H1 (cell line): ENCODE measurements around the gene GLS. TPM values are rescaled to one million over a fixed set of nuclear protein-coding genes. Genes with fewer than 3 reads are reported as not detected.

Source experiments
- ASH2L ChIP-seq: fragments of 200-600, 300-600 bp; sonication (generic); IDR thresholded peaks from one replicate; pipeline ENCODE4 v1.7.1; 2017; ENCODE audit warnings: low read length
- BACH1 ChIP-seq: IDR thresholded peaks from 2 replicates; pipeline ENCODE4 v1.6.1; 2012; ENCODE audit warnings: low read length, improper control_type of control experiment
- BCL11A ChIP-seq, 2 experiments: IDR thresholded peaks; one replicate each; pipeline ENCODE4 v1.6.1; 2011; ENCODE audit warnings: low read depth in 2 of 2, low read length in 2 of 2, mild to moderate bottlenecking in 2 of 2
- BRCA1 ChIP-seq: IDR thresholded peaks from 2 replicates; pipeline ENCODE4 v1.6.1; 2012; ENCODE audit warnings: low read depth, low read length, improper control_type of control experiment
- KDM1A ChIP-seq: fragments of 200-600, 300-600 bp; sonication (generic); IDR thresholded peaks from 2 replicates; pipeline ENCODE4 v1.7.1; 2016; ENCODE audit warnings: mild to moderate bottlenecking, low read length, borderline replicate concordance
- NRF1 ChIP-seq: IDR thresholded peaks from 2 replicates; pipeline ENCODE4 v1.6.1; 2011; ENCODE audit warnings: mild to moderate bottlenecking, low read depth, low read length, improper control_type of control experiment
- polyA plus RNA-seq, 7 experiments: library from polyadenylated mRNA; depleted of rRNA in 3 of 7; stranded (reverse) in 5 of 7; unstranded in 2 of 7; fragments of >200 nt in 5 of 7; fragments of 200-250 nt in 2 of 7; gene quantifications; 1 replicate in 5 of 7; 2 replicates in 1 of 7; 4 replicates in 1 of 7; pipeline versions ENCODE4 v1.2.1 to v1.2.3, GENCODE V29; 2011 to 2013; ENCODE audit warnings: missing spikeins in 2 of 7, mixed read lengths in 2 of 7
- total RNA-seq: library from RNA; stranded (reverse); fragmentation: NEBNext Ultra II Directional; extraction: Animal tissue kit (Norgen Biotek cat#: 25700); gene quantifications from 2 replicates; pipeline ENCODE4 v1.2.1, GENCODE V29; 2021

The GLS gene
- total and polyA plus RNA-seq, 2 of the 8 experiments (the other 6 are each of a cell fraction or from before 2014, with no cell fraction given): 15.7 to 89.8 TPM

DNA sequence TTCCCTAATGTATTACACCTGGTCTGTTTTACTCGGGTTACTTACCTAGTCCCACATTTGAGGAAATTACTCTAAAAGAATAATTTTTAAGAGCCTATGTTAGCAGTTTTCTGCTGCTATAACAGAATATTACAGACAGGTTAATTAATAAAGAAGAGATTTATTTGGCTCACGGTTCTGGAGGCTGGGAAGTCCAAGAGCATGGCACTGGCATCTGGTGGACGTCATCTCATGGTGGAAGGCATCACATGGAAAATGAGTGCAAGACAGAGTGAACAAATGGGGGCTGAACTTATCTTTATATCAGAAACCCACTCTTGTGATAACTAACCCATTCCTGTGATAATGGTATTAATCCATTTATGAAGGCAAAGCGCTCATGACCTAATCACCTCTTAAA is 12.8 kb upstream of the GLS start (continued):
- TF ChIP-seq BACH1: no peak
- no peak for TF ChIP-seq KDM1A
- no peak for TF ChIP-seq ASH2L
- TF ChIP-seq BCL11A (IDR thresholded peaks at IDR 0.05; ENCODE audit: low read depth in 2 of 2, low read length in 2 of 2): no peak
- no peak for TF ChIP-seq BRCA1
- no peak for TF ChIP-seq NRF1
